AG09309 (cell line): ENCODE measurements around the gene RPS6KA2.
"Not testable (repeated sequence)": the region's sequence is repeated elsewhere in the genome, so short reads cannot be mapped to it uniquely, and the experiment has no call there.

ENCODE experiments used
- DNase-seq: peaks from one replicate; pipeline ENCODE4 v3.0.0-alpha.2; 2010; ENCODE audit warnings: low read depth
- H3K4me3 ChIP-seq: 2 replicates; pipeline ENCODE4 v1.5.1; 2011; ENCODE audit warnings: mild to moderate bottlenecking, low read depth, low read length, moderate library complexity; ENCODE audit not compliant: control insufficient read depth
- TF ChIP-seq, protein P1 (sequence below): IDR thresholded peaks from 2 replicates; pipeline ENCODE4 v1.5.1; 2011; ENCODE audit warnings: mild to moderate bottlenecking, low read depth, low read length, inconsistent platforms; ENCODE audit not compliant: insufficient read depth, control insufficient read depth; ENCODE audit errors: missing control alignments

The RPS6KA2 gene

DNA sequence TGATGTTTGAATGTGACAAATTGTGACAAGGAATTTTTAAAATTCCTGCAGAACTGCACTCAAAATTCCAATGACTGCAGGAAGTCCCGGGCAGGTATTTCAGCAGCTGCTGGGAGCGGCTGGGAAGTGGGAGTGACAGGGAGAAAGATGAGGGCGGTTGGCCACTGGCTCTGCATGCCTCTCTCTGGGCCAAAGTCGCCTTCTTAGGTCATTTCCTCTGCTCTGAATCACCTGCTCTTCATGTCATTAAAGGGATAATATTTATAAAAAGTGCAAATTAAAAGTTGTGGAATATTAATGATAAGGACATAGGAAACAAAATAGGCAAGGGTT is 84.5 kb downstream of the RPS6KA2 start:
- no peak overlapping the region for H3K4me3 ChIP-seq
- TF ChIP-seq, protein P1, sequence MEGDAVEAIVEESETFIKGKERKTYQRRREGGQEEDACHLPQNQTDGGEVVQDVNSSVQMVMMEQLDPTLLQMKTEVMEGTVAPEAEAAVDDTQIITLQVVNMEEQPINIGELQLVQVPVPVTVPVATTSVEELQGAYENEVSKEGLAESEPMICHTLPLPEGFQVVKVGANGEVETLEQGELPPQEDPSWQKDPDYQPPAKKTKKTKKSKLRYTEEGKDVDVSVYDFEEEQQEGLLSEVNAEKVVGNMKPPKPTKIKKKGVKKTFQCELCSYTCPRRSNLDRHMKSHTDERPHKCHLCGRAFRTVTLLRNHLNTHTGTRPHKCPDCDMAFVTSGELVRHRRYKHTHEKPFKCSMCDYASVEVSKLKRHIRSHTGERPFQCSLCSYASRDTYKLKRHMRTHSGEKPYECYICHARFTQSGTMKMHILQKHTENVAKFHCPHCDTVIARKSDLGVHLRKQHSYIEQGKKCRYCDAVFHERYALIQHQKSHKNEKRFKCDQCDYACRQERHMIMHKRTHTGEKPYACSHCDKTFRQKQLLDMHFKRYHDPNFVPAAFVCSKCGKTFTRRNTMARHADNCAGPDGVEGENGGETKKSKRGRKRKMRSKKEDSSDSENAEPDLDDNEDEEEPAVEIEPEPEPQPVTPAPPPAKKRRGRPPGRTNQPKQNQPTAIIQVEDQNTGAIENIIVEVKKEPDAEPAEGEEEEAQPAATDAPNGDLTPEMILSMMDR: no peak
- DNase-seq: no peak

DNA sequence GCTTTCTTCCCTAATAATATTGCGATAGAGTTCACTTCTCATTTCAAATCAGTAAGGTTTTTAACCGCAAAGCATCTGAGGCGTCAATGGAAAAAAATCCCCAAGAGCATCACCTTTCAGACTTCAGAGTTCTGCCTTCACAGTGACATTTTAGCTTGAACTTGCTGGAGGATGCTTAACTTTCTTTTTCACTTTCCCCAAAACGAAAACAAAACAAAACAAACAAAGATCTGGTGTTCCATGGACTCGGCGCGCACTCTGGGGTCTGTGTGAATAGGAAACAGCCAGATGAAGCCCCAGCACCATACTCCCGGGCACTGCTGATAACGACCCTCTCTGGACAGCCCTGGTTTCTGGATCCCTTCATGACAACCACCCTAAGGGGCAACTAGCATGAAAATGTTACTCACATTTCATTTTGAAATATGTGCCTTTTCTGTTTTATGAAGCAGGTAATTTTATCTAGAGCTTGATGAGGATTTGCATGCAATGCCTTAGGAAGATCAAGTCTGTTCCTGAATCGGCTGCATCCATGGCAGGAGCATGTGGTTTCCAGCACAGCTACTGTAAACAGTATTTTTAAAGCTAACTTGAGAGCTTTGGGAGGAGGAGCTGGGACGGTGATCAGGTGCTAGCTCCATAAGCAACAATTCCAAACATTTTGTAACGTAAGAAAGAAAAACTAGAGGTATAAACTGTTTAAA is 85.0 kb downstream of the RPS6KA2 start:
- DNase-seq: no peak
- no peak overlapping the region for H3K4me3 ChIP-seq
- TF ChIP-seq, protein P1: no peak

DNA sequence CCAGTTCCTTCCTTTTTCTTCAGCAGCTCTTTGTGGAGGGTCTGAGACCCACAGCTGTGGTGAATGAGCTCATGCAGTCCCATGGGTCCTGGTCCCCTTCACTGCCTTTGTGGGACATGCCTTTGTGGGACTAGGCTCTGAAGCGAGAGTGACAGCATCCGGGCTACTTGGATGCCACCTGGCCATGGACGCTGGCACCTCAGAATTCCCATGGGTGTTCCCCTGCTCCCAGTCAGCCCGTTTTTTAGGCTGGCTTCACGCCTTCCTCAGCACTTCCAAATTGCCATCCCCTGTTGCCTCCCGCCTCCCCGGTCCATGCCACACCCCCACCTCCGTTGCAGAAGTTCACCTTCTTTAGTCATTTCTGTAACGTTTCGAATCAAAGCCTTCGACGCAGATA is 85.7 kb downstream of the RPS6KA2 start:
- H3K4me3 ChIP-seq: no peak overlapping the region
- TF ChIP-seq, protein P1: no peak
- no peak for DNase-seq

DNA sequence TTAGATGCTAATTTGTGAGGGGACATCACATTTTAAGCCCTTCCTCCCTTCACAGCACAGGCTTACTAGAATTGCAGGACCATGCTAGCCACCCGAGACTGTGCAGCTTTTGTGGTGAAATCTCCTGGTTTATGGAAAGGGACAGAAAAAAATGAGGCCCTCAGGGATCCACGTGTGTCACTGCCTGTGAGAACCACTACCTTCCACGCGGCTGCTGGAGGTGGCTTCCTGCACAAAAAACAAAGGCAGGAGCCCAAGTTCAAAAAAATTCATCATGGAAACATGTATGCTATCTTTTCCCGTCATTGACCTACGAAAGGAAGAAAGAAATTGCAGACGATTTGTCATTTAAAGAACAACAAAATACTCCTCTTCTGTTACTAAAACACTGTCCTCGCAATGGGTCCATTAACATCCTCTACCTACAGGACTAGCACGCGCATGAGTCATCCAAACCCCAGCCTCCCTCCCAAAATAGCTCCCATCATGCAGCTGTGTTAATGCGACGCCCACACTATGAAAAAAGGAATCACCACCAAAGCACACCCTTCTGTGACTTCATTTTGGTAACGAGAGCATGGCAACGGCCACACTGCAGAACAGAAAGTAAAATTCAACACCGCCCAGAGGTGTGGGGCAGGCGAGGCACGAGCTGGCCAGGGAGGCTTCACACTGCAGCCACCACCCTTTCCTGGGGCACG is 86.3 kb downstream of the RPS6KA2 start:
- no peak for DNase-seq
- H3K4me3 ChIP-seq: no peak overlapping the region
- TF ChIP-seq, protein P1: no peak

DNA sequence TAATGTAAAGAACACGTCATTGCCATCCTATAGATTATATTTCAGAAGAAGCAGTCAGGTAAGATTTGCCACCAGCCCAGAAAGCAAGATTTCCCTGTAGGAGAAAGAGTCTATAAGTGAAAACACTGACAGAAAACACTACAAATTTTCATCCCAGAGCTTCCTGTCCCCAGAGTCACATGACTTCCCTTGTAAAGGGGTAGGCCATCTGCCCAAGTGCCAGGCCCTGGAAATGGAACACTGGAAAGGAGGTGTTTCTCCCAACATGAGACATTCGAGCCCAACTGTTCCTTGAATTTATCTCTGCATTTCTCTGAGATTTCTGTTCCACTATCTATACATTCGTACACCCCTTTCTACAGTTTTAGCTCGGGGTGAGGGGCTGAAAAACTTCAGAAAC is 87.5 kb downstream of the RPS6KA2 start:
- no peak for DNase-seq
- no peak overlapping the region for H3K4me3 ChIP-seq
- TF ChIP-seq, protein P1: no peak

DNA sequence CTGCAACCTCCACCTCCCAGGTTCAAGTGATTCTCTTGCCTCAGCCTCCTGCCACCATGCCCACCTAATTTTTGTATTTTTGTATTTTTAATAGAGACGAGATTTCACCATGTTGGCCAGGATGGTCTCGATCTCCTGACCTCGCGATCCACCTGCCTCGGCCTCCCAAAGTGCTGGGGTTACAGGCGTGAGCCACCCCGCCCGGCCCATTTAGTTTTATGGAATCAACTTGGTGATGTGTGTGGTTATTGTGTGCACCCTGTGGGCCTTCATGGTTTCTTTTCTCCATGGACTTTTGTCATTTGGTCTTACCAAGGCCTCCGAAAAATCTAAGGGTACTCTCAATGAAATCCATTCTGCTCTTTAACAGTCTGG is 88.1 kb downstream of the RPS6KA2 start:
- H3K4me3 ChIP-seq, DNase-seq: not testable (repeated sequence)

DNA sequence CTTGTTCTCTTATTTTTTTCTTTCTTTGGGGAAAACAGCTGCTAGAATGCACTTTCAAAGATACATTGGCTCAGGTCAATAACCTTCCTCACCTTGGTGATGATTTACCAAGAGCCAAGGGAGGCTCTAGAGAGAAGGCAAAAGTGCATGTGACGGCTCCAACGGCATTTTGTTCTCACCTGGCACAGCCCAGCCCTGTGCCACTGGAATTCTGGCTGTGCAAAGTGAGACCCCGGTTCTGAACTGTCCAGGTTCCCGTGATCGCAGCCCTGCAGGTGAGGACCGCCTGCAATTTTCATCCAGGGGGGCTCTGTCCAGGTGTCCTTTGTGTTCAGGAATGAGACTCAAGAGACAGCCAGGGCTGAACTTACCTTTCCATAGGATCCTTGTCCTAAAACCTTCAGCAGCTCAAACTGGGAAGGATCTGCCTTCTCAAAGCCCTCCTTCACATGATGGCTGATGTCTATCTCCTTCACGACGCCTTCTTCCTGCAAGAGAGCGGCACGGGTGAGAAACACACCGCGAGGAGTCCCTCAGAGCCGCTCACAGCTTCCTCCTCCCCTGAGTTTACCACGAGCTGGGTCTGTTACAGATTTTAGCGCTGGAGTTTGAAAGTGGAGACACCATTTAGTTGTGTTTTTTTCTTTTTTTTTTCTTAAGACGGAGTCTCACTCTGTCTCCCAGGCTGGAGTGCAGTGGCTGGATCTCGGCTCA is 88.6 kb downstream of the RPS6KA2 start:
- no peak overlapping the region for H3K4me3 ChIP-seq
- TF ChIP-seq, protein P1: no peak
- DNase-seq: no peak
